CD4-positive, CD25-positive, alpha-beta regulatory T cell (primary cell): ENCODE measurements around the gene NKPD1. TPM values are rescaled to one million over a fixed set of nuclear protein-coding genes. Genes with fewer than 3 reads are reported as not detected.
A peak's percentile ranks its signal among the peaks of the same experiment; 100 is the strongest.

Source experiments
- ATAC-seq, 2 donors: fragments of 150-1000 bp; cut with Tn5 transposase; one replicate each; pipeline ENCODE4 v1.10.0; 2021; ENCODE audit warnings: low read depth in 2 of 2, moderate number of reproducible peaks in 2 of 2, moderate library complexity in 1 of 2
- DNase-seq, 3 donors: peaks; one replicate each; pipeline versions ENCODE4 v3.0.0 to v3.0.0-alpha.2; 2012 to 2022; ENCODE audit warnings: mixed read lengths in 1 of 3
- H3K27ac ChIP-seq: one replicate; pipeline ENCODE4 v1.7.0; 2013; ENCODE audit warnings: mild to moderate bottlenecking, low read length; ENCODE audit not compliant: insufficient read depth, poor library complexity, severe bottlenecking
- H3K27me3 ChIP-seq: one replicate; pipeline ENCODE4 v1.7.0; 2013; ENCODE audit warnings: low read length; ENCODE audit not compliant: control insufficient read depth, insufficient read depth
- H3K36me3 ChIP-seq: one replicate; pipeline ENCODE4 v1.7.0; 2013; ENCODE audit warnings: mild to moderate bottlenecking, low read length, moderate library complexity; ENCODE audit not compliant: control insufficient read depth, insufficient read depth
- H3K4me1 ChIP-seq: 2 replicates; pipeline ENCODE4 v1.7.0; 2013; ENCODE audit warnings: mild to moderate bottlenecking, low read length; ENCODE audit not compliant: insufficient read depth, control insufficient read depth, poor library complexity, severe bottlenecking
- H3K4me3 ChIP-seq: one replicate; pipeline ENCODE4 v1.7.0; 2013; ENCODE audit warnings: low read depth, mild to moderate bottlenecking, low read length, moderate library complexity
- H3K9me3 ChIP-seq, 2 experiments: 1 replicate in 1 of 2; 2 replicates in 1 of 2; pipeline ENCODE4 v1.7.0; 2013; ENCODE audit warnings: low read length in 2 of 2, mild to moderate bottlenecking in 1 of 2, moderate library complexity in 1 of 2; ENCODE audit not compliant: control insufficient read depth in 2 of 2
- H3K27ac Mint-ChIP-seq, 3 donors: one replicate each; pipeline ENCODE4 v1.8.0; 2020 to 2022; ENCODE audit warnings: mild to moderate bottlenecking in 3 of 3, mixed read lengths in 3 of 3, moderate library complexity in 2 of 3
- H3K27me3 Mint-ChIP-seq: one replicate; pipeline ENCODE4 v1.8.0; 2022; ENCODE audit warnings: mild to moderate bottlenecking, mixed read lengths
- H3K36me3 Mint-ChIP-seq: one replicate; pipeline ENCODE4 v1.8.0; 2020; ENCODE audit warnings: mixed read lengths
- H3K4me1 Mint-ChIP-seq, 4 donors: one replicate each; pipeline ENCODE4 v1.8.0; 2020 to 2022; ENCODE audit warnings: mixed read lengths in 4 of 4, mild to moderate bottlenecking in 1 of 4
- H3K4me3 Mint-ChIP-seq, 4 donors: one replicate each; pipeline ENCODE4 v1.8.0; 2020 to 2022; ENCODE audit warnings: mild to moderate bottlenecking in 4 of 4, mixed read lengths in 4 of 4, moderate library complexity in 3 of 4
- H3K9me3 Mint-ChIP-seq, 7 donors: one replicate each; pipeline ENCODE4 v1.8.0; 2020 to 2022; ENCODE audit warnings: mixed read lengths in 7 of 7, mild to moderate bottlenecking in 3 of 7, moderate library complexity in 2 of 7
- polyA plus RNA-seq, 4 donors: library from polyadenylated mRNA; unstranded; fragments of 300-500 nt; fragmentation: Illumina TruSeq; gene quantifications; one replicate each; pipeline ENCODE4 v1.2.3, GENCODE V29; 2021
- total RNA-seq: library from RNA; stranded (reverse); gene quantifications from one replicate; pipeline ENCODE4 v1.2.3, GENCODE V29; 2022

Gene NKPD1
- total and polyA plus RNA-seq, 5 donors from 2014 or later = 0.05 to 0.72 (median 0.21) TPM

GRCh38 chr19:45172173-45172572 lies 11.4 kb upstream of the NKPD1 start:
- Histone ChIP-seq H3K27ac (peak overlapping the region; percentile 61), H3K4me1 (peaks cover 41% of the 10 kb centered on the region)
- H3K4me1 Mint-ChIP-seq = peaks cover 5 to 57% (median 17%) of the 10 kb centered on the region in 4 donors

GRCh38 chr19:45171211-45171623 lies 10.4 kb upstream of the NKPD1 start:
- H3K4me3 Mint-ChIP-seq = peak overlapping the region; percentile 76 to 91 (median 80)
- Histone ChIP-seq H3K27ac (peak overlapping the region; percentile 61), H3K4me1 (peaks cover 37% of the 10 kb centered on the region)

More at GRCh38 chr19:45172173-45172572, 11.4 kb upstream of the NKPD1 start:
- H3K27me3 ChIP-seq = no peaks in the 10 kb centered on the region
- H3K4me3 ChIP-seq = no peak overlapping the region
- Mint-ChIP-seq H3K27ac (peak overlapping the region; percentile 86 to 98 (median 87)), H3K9me3 (no peaks in the 10 kb centered on the region), H3K27me3 (no peaks in the 10 kb centered on the region), H3K4me3 (peak overlapping the region; percentile 62 to 76 (median 72)), H3K36me3 (no peaks in the 10 kb centered on the region)
- ATAC-seq (peak; percentile 61 to 64), DNase-seq (peak in 2 of 3 donors; percentile 19 to 83)
- no peaks in the 10 kb centered on the region for H3K36me3 ChIP-seq
- H3K9me3 ChIP-seq = no peaks in the 10 kb centered on the region

DNA sequence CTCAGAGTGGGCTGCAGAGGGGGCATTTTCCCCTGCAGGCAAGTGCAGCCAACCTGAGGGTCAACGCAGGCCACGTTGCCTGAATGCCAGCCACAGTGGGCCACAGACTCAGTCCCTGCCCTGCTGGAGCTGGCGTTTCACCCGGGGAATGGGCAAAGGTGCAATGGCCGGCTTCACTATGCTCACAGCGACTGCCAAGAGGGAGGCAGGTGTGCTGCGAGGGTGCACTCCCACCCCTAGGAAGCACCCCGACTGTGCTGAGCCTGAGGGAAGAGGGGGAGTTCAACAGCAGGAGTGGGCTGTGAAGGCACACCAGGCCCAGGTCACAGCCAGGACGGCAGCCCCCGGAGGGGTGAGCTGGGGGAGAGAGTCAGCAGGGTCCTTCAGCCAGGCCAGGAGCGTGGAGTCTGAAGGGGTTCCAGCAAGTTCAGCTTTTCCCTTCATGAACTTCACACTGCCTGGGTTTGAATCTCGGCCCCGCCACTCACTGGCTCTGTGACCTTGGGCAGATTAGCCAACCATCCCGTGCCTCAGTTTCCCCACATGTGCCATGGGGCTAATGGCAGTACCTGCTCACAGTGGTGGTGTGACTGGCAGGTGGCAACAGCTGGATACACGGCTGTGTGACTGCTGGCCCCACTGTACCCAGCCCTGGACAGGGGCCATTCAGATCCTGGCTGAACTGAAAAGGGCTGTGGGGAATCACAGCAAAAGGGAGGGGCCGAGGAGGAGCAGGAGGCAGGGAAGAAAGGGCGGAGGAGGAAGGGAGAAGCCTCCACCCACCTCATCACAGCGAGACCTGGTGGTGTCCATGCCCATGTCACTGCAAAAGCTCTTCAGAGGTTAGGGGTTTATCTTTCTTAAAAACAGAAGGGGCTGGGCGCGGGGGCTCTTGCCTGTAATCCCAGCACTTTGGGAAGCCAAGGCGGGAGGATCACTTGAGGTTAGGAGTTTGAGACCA lies 9.6 kb upstream of the NKPD1 start:
- no peak overlapping the region for H3K27ac ChIP-seq
- no peaks in the 10 kb centered on the region for H3K27me3 ChIP-seq
- no peaks in the 10 kb centered on the region for H3K9me3 Mint-ChIP-seq
- peaks cover 37% of the 10 kb centered on the region for H3K4me1 ChIP-seq
- ATAC-seq (no peak), DNase-seq (no peak)
- no peaks in the 10 kb centered on the region for H3K36me3 ChIP-seq
- H3K4me1 Mint-ChIP-seq = peaks cover 5 to 58% (median 16%) of the 10 kb centered on the region in 4 donors
- no peaks in the 10 kb centered on the region for H3K36me3 Mint-ChIP-seq
- no peaks in the 10 kb centered on the region for H3K9me3 ChIP-seq
- H3K4me3 ChIP-seq = no peak overlapping the region
- peak overlapping the region; percentile 76 to 91 (median 80) for H3K4me3 Mint-ChIP-seq
- no peaks in the 10 kb centered on the region for H3K27me3 Mint-ChIP-seq
- peak overlapping the region; percentile 76 to 90 (median 86) for H3K27ac Mint-ChIP-seq

More at GRCh38 chr19:45171211-45171623, 10.4 kb upstream of the NKPD1 start:
- Histone ChIP-seq H3K4me3 (peak overlapping the region; percentile 77), H3K36me3 (no peaks in the 10 kb centered on the region), H3K27me3 (no peaks in the 10 kb centered on the region), H3K9me3 (no peaks in the 10 kb centered on the region)
- H3K36me3 Mint-ChIP-seq = no peaks in the 10 kb centered on the region
- H3K4me1 Mint-ChIP-seq = peaks cover 5 to 58% (median 17%) of the 10 kb centered on the region in 4 donors
- peak in 2 of 3 donors; percentile 28 to 88 for DNase-seq
- ATAC-seq = peak; percentile 82 to 86
- no peaks in the 10 kb centered on the region for H3K27me3 Mint-ChIP-seq
- peak overlapping the region; percentile 86 to 98 (median 90) for H3K27ac Mint-ChIP-seq
- no peaks in the 10 kb centered on the region for H3K9me3 Mint-ChIP-seq

DNA sequence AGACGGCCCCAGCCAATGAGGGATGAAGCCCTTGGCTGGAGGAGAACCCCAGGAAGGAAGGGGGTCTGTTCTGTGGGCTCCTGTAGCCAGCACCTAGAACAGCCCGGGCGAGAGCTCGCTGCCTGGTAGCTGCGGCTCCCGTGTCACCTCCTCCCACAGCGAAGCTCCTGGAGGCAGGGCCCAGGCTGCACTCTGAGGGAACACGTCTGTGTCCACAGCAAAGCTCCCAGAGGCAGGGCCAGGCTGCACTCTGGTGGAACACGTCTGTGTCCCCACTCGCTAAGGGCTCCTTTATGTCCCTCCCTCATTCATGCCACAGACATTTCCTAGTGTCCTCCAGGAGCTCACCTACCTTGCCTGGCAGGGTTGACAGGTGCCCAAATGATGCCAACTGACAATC lies 8.8 kb upstream of the NKPD1 start:
- Mint-ChIP-seq H3K27ac (peak overlapping the region in 2 of 3 donors; percentile 76 to 80), H3K9me3 (no peaks in the 10 kb centered on the region), H3K4me3 (peak overlapping the region in 2 of 4 donors; percentile 63 to 78), H3K27me3 (no peaks in the 10 kb centered on the region), H3K36me3 (no peaks in the 10 kb centered on the region), H3K4me1 (peaks cover 5 to 60% (median 16%) of the 10 kb centered on the region in 4 donors)
- Histone ChIP-seq H3K4me1 (peaks cover 44% of the 10 kb centered on the region), H3K27me3 (no peaks in the 10 kb centered on the region), H3K4me3 (no peak overlapping the region), H3K36me3 (no peaks in the 10 kb centered on the region), H3K9me3 (no peaks in the 10 kb centered on the region), H3K27ac (no peak overlapping the region)
- no peak for DNase-seq
- ATAC-seq = no peak

DNA sequence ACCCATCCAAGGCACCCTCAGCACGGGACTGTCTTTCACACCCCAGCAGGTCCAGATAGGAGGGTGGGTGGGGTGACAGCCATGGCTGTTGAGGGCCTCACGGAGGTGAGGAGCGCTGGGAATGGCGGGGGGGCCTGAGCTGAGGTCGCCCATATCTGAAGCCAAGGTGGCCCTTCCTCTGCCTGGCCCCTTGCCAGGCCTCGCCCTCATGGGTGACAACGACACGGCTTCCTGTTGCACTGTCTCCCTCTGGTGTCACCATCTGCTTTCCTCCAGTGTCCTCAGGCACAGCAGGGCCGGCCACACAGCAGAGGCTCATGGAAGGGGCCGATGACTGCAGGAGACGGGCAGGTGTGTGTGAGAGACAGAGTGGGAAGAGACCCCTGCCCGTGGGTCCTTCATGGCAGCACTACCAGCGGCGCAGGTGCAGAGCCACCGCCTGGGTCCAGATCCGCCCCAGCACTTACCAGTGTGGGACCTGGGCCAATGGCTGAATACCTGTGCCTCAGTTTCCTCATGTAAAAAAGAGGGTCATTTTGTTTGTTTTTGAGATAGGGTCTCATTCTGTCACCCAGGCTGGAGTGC lies 8.1 kb upstream of the NKPD1 start:
- DNase-seq (no peak), ATAC-seq (no peak)
- peaks cover 52% of the 10 kb centered on the region for H3K4me1 ChIP-seq
- H3K4me3 ChIP-seq = no peak overlapping the region
- no peaks in the 10 kb centered on the region for H3K36me3 ChIP-seq
- Mint-ChIP-seq H3K4me1 (peaks cover 5 to 63% (median 19%) of the 10 kb centered on the region in 4 donors), H3K9me3 (no peaks in the 10 kb centered on the region), H3K36me3 (no peaks in the 10 kb centered on the region), H3K27me3 (no peaks in the 10 kb centered on the region), H3K4me3 (no peak overlapping the region), H3K27ac (peak overlapping the region in 2 of 3 donors; percentile 20 to 71)
- no peaks in the 10 kb centered on the region for H3K27me3 ChIP-seq
- no peaks in the 10 kb centered on the region for H3K9me3 ChIP-seq
- H3K27ac ChIP-seq = no peak overlapping the region

DNA sequence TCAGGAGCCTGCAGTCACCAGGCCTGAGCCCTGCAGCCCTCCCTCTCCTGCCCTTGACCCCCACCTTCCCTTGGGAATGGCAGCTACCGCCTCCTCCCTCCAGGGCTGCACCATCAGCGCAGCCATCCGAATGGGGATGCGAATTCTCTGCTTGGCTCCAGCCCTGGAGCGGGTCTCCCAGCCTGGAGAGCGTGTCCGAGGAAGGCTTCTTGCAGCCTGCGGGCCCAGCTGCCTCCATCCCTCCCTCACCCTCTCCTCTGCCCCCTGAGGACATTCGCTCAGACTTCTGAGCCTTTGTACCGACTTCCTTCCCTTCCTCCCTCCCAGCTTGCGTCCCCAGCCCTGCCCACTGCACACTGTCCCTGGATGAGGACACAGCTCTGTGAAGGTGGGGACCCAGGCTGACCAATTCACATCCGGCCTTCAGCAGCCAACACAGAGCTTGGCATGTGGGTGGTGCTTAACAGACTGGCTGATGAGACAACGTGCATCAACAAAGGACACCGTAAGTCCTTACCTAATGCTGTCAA lies 6.0 kb upstream of the NKPD1 start:
- no peaks in the 10 kb centered on the region for H3K27me3 Mint-ChIP-seq
- Histone ChIP-seq H3K4me1 (peaks cover 39% of the 10 kb centered on the region), H3K4me3 (no peak overlapping the region), H3K36me3 (no peaks in the 10 kb centered on the region), H3K27ac (no peak overlapping the region), H3K27me3 (no peaks in the 10 kb centered on the region), H3K9me3 (no peaks in the 10 kb centered on the region)
- H3K9me3 Mint-ChIP-seq = no peaks in the 10 kb centered on the region
- peaks cover 5 to 53% (median 19%) of the 10 kb centered on the region in 4 donors for H3K4me1 Mint-ChIP-seq
- H3K4me3 Mint-ChIP-seq = no peak overlapping the region
- no peak for ATAC-seq
- peak overlapping the region in 2 of 3 donors; percentile 43 to 82 for H3K27ac Mint-ChIP-seq
- no peak for DNase-seq
- no peaks in the 10 kb centered on the region for H3K36me3 Mint-ChIP-seq

GRCh38 chr19:45164577-45165335 lies 4.0 kb upstream of the NKPD1 start:
- Mint-ChIP-seq H3K27ac (peak overlapping the region in 1 of 3 donors; percentile 86), H3K4me3 (no peak overlapping the region), H3K27me3 (no peaks in the 10 kb centered on the region), H3K36me3 (no peaks in the 10 kb centered on the region), H3K9me3 (no peaks in the 10 kb centered on the region), H3K4me1 (peaks cover 0 to 36% (median 14%) of the 10 kb centered on the region in 4 donors)
- Histone ChIP-seq H3K9me3 (no peaks in the 10 kb centered on the region), H3K27ac (peak overlapping the region; percentile 63), H3K4me1 (peaks cover 19% of the 10 kb centered on the region), H3K36me3 (no peaks in the 10 kb centered on the region), H3K4me3 (no peak overlapping the region), H3K27me3 (no peaks in the 10 kb centered on the region)
- ATAC-seq (peak; percentile 58 to 62), DNase-seq (peak; percentile 17 to 61 (median 17))
